Midbrain (tissue), 1 donor: ENCODE data around the gene B4GALT2.

ENCODE experiments used
- DNase-seq: peaks from one replicate; lab custom pipeline; 2025; lab: John Stamatoyannopoulos, UW

B4GALT2 gene

GRCh38 chr1:43946236-43947060 lies 32.6 kb upstream of the B4GALT2 start, which contains the start of gene IPO13:
IPO13 (plus strand) TSS chr1:43946950; CDS start chr1:43947601, 651 bp downstream.
- peak; percentile 98 for DNase-seq

- no peak for DNase-seq
These were observed 31.7 kb upstream of the B4GALT2 start for GRCh38 chr1:43947061-43947873.

- peak; percentile 34 for DNase-seq
These were observed 31.1 kb upstream of the B4GALT2 start for GRCh38 chr1:43947874-43948437.

- no peak for DNase-seq
These were observed 29.3 kb upstream of the B4GALT2 start for GRCh38 chr1:43949678-43950077.

GRCh38 chr1:43951021-43951985 lies 27.7 kb upstream of the B4GALT2 start:
- DNase-seq, result no peak

GRCh38 chr1:43952731-43953346 lies 26.2 kb upstream of the B4GALT2 start:
- DNase-seq, result no peak

- no peak for DNase-seq
These were observed 25.6 kb upstream of the B4GALT2 start for GRCh38 chr1:43953361-43953760.

- DNase-seq, result peak; percentile 88
These were observed 25.0 kb upstream of the B4GALT2 start for GRCh38 chr1:43954036-43954435.

GRCh38 chr1:43956234-43956633 lies 22.8 kb upstream of the B4GALT2 start:
- no peak for DNase-seq

- DNase-seq, result peak; percentile 14
These were observed 21.5 kb upstream of the B4GALT2 start for GRCh38 chr1:43957407-43958040.

- DNase-seq, result no peak
These were observed 20.4 kb upstream of the B4GALT2 start for GRCh38 chr1:43958351-43959255.

- no peak for DNase-seq
These were observed 18.2 kb upstream of the B4GALT2 start for GRCh38 chr1:43960798-43961197.

GRCh38 chr1:43961692-43962091 lies 17.3 kb upstream of the B4GALT2 start:
- no peak for DNase-seq

GRCh38 chr1:43962324-43962723 lies 16.7 kb upstream of the B4GALT2 start:
- DNase-seq, result peak; percentile 68

GRCh38 chr1:43963006-43963405 lies 16.0 kb upstream of the B4GALT2 start:
- DNase-seq, result no peak

GRCh38 chr1:43963890-43964289 lies 15.1 kb upstream of the B4GALT2 start:
- no peak for DNase-seq

GRCh38 chr1:43965316-43965715 lies 13.7 kb upstream of the B4GALT2 start:
- no peak for DNase-seq

- no peak for DNase-seq
These were observed 10.6 kb upstream of the B4GALT2 start for GRCh38 chr1:43968348-43968948.

- DNase-seq, result no peak
These were observed 9.6 kb upstream of the B4GALT2 start for GRCh38 chr1:43969416-43969745.
